Activated T-cell treated with anti-CD3 and anti-CD28 coated beads, Interleukin-2, amount 50 U/mL, for 4 hours (primary cell): ENCODE data around the gene MED10. TPM values are rescaled to one million over a fixed set of nuclear protein-coding genes. Genes with fewer than 3 reads are reported as not detected.
"Not testable (repeated sequence)": the region's sequence is repeated elsewhere in the genome, so short reads cannot be mapped to it uniquely, and the experiment has no call there.

Experiments
- ATAC-seq, 2 donors: fragments of 200-7000 bp; cut with Tn5 transposase; one replicate each; pipeline ENCODE4 v1.10.0; 2021
- DNase-seq: peaks from one replicate; pipeline ENCODE4 v3.0.0-alpha.2; 2020
- H3K27me3 Mint-ChIP-seq: one replicate; pipeline ENCODE4 v1.8.0; 2021; ENCODE audit warnings: low read depth, mixed read lengths
- H3K36me3 Mint-ChIP-seq: one replicate; pipeline ENCODE4 v1.8.0; 2022; ENCODE audit warnings: mixed read lengths; ENCODE audit not compliant: insufficient read depth
- H3K4me1 Mint-ChIP-seq: one replicate; pipeline ENCODE4 v1.8.0; 2021; ENCODE audit warnings: low read depth, mixed read lengths
- H3K4me3 Mint-ChIP-seq: one replicate; pipeline ENCODE4 v1.8.0; 2021; ENCODE audit warnings: mild to moderate bottlenecking, moderate library complexity, mixed read lengths
- H3K9me3 Mint-ChIP-seq: one replicate; pipeline ENCODE4 v1.8.0; 2021; ENCODE audit warnings: mixed read lengths
- total RNA-seq, 3 donors: library from RNA; stranded (reverse); gene quantifications; one replicate each; pipeline ENCODE4 v1.2.1, GENCODE V29; 2021

The MED10 gene
- total RNA-seq, 3 donors from 2014 or later, result 82.1 to 97.3 (median 83.5) TPM

GRCh38 chr5:6373081-6373846, 5.1 kb downstream of the MED10 start:
- peaks cover 63% of the 10 kb centered on the region for H3K36me3 Mint-ChIP-seq
- H3K27me3 Mint-ChIP-seq, result no peaks in the 10 kb centered on the region
- ATAC-seq (no peak), DNase-seq (no peak)
- H3K9me3 Mint-ChIP-seq, result no peaks in the 10 kb centered on the region
- peaks cover 39% of the 10 kb centered on the region for H3K4me1 Mint-ChIP-seq
- H3K4me3 Mint-ChIP-seq, result no peak overlapping the region

GRCh38 chr5:6372251-6373080, 5.9 kb downstream of the MED10 start:
- no peaks in the 10 kb centered on the region for H3K9me3 Mint-ChIP-seq
- no peak for ATAC-seq
- DNase-seq, result no peak
- H3K27me3 Mint-ChIP-seq, result no peaks in the 10 kb centered on the region
- peaks cover 35% of the 10 kb centered on the region for H3K4me1 Mint-ChIP-seq
- no peak overlapping the region for H3K4me3 Mint-ChIP-seq
- H3K36me3 Mint-ChIP-seq, result peaks cover 64% of the 10 kb centered on the region

DNA sequence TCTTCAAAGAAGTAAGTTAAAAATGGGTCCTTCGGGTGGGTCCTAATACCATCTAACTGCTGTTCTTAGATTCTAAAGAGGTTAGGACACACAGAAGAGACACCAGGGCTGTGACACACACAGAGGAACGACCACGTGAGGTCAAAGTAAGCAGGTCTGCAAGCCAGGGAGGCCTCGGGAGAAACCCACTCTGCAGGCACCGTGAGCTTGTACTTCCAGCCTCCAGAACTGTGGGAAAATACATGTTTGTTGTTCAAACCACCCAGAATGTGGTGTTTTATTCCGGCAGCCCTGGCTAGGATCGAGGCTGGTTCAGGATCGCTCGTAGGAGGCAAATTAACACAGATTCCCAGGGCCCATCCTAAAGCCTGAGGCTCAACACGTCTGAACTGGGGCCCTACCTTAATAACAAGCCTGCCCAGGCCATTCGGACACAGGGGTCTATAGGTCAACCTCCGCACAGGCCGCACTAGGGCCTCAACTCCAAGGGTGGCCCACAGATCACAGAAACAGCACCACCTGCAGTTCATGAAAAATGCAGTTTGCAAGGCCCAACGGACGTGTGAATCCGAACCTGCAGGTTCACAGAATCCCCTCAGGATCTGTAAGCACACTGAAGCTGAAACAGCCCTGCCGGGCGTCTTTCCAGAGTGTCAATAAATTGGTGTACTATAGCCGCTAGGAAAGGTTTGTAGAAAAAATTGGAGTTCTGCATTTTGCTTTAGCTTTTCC, 7.1 kb downstream of the MED10 start:
- Mint-ChIP-seq H3K4me3 (no peak overlapping the region), H3K36me3 (peaks cover 67% of the 10 kb centered on the region), H3K4me1 (peaks cover 25% of the 10 kb centered on the region), H3K9me3 (no peaks in the 10 kb centered on the region), H3K27me3 (no peaks in the 10 kb centered on the region)
- ATAC-seq (no peak), DNase-seq (no peak)

DNA sequence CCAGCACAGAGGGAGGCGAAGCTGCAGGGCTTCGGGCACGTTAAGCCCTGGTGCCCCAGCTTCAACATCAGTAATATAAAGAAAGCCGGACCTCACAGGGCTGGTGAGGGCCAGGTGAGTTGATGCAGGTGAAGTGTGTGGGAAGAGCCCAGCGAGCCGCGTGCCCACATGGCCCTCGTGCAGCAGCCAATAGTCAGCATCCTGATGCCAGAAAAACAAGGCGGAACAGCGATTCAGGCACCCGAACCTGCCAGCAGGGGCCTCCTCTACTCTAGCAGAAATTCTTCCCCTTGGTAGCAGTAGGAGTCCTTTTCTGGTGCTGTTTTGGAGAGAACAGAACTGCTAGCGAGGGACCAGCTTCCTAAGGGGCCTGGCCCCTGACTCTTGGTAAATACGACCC, 7.8 kb downstream of the MED10 start:
- Mint-ChIP-seq H3K27me3 (no peaks in the 10 kb centered on the region), H3K36me3 (peaks cover 64% of the 10 kb centered on the region), H3K4me3 (no peak overlapping the region), H3K9me3 (no peaks in the 10 kb centered on the region), H3K4me1 (peaks cover 20% of the 10 kb centered on the region)
- DNase-seq, result no peak
- ATAC-seq, result no peak

DNA sequence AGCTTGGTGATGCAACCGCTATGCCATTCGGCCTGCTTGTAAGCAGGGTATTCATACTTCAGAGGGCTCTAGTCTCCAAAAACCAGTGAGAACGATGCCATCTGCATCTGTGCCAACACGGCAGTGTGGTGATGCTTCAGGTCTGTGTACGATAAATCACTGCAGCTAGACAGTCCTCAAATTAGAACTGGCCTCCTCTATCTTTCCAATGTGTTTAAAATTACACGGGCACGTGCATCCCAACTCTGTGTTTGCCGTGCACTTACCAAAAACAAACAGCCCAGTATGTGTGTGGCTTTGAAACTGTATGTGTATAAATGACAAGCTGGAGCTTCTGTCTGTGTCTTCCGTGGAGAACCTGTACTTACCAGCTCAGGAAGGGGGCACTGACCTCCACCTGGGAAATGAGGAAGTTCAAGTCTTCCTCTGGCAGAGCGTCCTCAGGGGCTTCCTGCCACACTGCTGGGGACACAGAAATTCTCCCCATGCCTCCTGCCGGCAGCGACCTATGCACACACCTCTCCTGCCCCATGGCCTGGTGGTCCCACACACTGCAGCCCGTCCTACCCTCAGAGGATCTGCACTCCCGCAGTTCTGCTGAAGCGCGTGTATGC, 12.3 kb downstream of the MED10 start:
- DNase-seq, result no peak
- H3K9me3 Mint-ChIP-seq, result no peaks in the 10 kb centered on the region
- ATAC-seq, result no peak
- no peak overlapping the region for H3K4me3 Mint-ChIP-seq
- H3K27me3 Mint-ChIP-seq, result no peaks in the 10 kb centered on the region
- peaks cover 5% of the 10 kb centered on the region for H3K4me1 Mint-ChIP-seq
- H3K36me3 Mint-ChIP-seq, result peaks cover 45% of the 10 kb centered on the region

GRCh38 chr5:6365142-6365976, 13.0 kb downstream of the MED10 start:
- H3K4me3 Mint-ChIP-seq, result no peak overlapping the region
- ATAC-seq, result no peak
- peaks cover 45% of the 10 kb centered on the region for H3K36me3 Mint-ChIP-seq

DNA sequence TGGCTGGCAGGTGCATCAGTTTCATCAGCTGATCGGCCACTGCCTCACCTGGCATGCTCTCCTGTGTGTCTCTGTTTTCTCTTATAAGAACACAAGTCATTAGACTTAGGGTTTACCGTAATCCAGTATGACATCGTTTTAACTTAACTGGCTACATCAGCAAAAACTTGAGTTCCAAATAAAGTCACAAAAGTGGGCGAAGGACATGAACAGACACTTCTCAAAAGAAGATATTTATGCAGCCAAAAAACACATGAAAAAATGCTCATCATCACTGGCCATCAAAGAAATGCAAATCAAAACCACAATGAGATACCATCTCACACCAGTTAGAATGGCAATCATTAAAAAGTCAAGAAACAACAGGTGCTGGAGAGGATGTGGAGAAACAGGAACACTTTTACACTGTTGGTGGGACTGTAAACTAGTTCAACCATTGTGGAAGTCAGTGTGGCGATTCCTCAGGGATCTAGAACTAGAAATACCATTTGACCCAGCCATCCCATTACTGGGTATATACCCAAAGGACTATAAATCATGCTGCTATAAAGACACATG, 14.8 kb downstream of the MED10 start:
- not testable (repeated sequence) for H3K4me3 Mint-ChIP-seq, ATAC-seq, H3K9me3 Mint-ChIP-seq, H3K27me3 Mint-ChIP-seq, DNase-seq
- H3K4me1 Mint-ChIP-seq, result peaks cover 22% of the 10 kb centered on the region
- H3K36me3 Mint-ChIP-seq, result peaks cover 36% of the 10 kb centered on the region

More at GRCh38 chr5:6365142-6365976, 13.0 kb downstream of the MED10 start:
- peaks cover 11% of the 10 kb centered on the region for H3K4me1 Mint-ChIP-seq
- H3K27me3 Mint-ChIP-seq, result no peaks in the 10 kb centered on the region
- DNase-seq, result no peak
- H3K9me3 Mint-ChIP-seq, result no peaks in the 10 kb centered on the region

- Mint-ChIP-seq H3K36me3 (peaks cover 34% of the 10 kb centered on the region), H3K4me1 (peaks cover 22% of the 10 kb centered on the region), H3K27me3 (no peaks in the 10 kb centered on the region), H3K4me3 (no peak overlapping the region), H3K9me3 (no peaks in the 10 kb centered on the region)
- DNase-seq, result no peak
- no peak for ATAC-seq
Observed at GRCh38 chr5:6362846-6363245, 15.5 kb downstream of the MED10 start.

DNA sequence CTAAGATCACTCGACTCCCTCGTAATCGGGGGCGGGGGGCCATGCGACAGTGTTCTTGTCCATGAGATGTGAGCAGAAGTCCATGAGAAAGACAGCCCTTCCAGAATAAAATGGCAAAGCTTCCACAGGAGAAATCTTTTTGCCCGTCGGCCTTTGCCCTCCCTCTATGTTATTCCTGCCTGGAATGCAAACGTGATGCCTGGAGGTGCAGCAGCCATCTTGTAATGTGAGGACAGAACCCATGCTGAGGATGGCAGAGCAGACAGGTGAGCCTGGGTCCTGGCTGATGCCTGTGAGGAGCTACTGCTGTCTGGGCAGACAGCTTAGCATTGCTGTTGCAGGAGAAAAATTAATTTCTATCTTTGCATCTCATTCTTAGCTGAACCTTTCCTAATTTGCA, 17.2 kb downstream of the MED10 start:
- Mint-ChIP-seq H3K27me3 (no peaks in the 10 kb centered on the region), H3K4me3 (no peak overlapping the region), H3K4me1 (peaks cover 22% of the 10 kb centered on the region), H3K9me3 (no peaks in the 10 kb centered on the region), H3K36me3 (peaks cover 23% of the 10 kb centered on the region)
- ATAC-seq (no peak), DNase-seq (no peak)

DNA sequence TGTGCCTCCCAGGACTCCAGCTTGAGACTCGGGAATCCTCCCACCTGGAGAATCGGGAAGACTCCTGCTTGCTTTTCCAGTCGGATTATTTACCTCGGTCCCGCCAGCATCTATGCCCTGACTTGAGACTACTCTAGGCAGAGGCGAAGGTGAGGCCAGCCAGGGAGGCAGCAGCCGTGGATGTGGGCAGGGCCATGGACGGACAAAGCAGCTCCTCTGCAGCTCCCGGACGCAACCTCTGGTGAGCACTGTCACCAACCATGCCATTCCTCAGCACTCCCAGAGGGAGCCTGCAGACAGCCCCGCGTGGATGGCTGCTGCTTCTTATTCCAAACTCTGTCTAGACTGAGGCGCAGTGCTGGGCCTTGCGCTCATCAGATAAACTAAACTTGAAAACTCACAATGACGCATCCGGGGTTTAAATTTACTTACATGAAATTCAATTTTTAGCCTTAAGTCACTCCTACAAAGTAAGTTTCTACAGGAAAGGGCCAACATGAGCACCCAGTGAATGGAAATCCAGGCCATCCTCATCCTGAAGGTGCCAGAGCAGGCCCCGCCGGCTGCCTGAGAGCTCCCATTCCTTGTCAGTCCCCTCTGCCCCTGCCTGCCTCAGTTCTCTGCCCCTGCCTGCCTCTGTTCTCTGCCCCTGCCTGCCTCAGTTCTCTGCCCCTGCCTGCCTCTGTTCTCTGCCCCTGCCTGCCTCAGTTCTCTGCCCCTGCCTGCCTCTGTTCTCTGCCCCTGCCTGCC, 17.8 kb downstream of the MED10 start:
- DNase-seq, result no peak
- Mint-ChIP-seq H3K36me3 (peaks cover 21% of the 10 kb centered on the region), H3K9me3 (no peaks in the 10 kb centered on the region), H3K4me3 (peak overlapping the region; percentile 62), H3K27me3 (no peaks in the 10 kb centered on the region), H3K4me1 (peaks cover 21% of the 10 kb centered on the region)
- ATAC-seq, result peak in 1 of 2 donors; percentile 34

- peaks cover 21% of the 10 kb centered on the region for H3K36me3 Mint-ChIP-seq
- no peaks in the 10 kb centered on the region for H3K27me3 Mint-ChIP-seq
- H3K4me1 Mint-ChIP-seq, result peaks cover 21% of the 10 kb centered on the region
- peak overlapping the region; percentile 62 for H3K4me3 Mint-ChIP-seq
- ATAC-seq (peak; percentile 51 to 62), DNase-seq (no peak)
- no peaks in the 10 kb centered on the region for H3K9me3 Mint-ChIP-seq
Observed at GRCh38 chr5:6359555-6360322, 18.6 kb downstream of the MED10 start.

DNA sequence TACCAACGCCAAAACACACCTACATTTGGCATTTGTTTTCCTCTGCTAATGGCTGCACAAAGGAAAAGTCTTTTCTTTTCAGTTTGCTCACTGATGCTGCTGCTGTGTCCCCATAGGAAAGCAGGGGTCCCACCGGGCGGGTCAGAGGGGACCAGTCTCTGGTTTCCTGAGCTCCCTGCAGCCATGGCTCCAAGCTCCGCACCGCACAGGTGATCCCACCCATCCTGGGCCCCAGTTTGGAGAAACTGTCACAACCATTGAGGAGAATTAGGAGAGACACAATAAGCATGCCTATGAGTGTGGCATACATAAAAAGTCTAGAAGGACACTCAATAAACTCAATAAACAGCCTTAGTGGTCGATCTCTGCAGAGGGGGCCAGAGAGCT, 19.9 kb downstream of the MED10 start:
- H3K27me3 Mint-ChIP-seq, result no peaks in the 10 kb centered on the region
- H3K9me3 Mint-ChIP-seq, result no peaks in the 10 kb centered on the region
- peaks cover 21% of the 10 kb centered on the region for H3K4me1 Mint-ChIP-seq
- ATAC-seq (no peak), DNase-seq (no peak)
- peaks cover 19% of the 10 kb centered on the region for H3K36me3 Mint-ChIP-seq
- no peak overlapping the region for H3K4me3 Mint-ChIP-seq
